NCI-H748 (cell line): Measurements from ENCODE around the gene DPEP1.
"Not testable (repeated sequence)": the region's sequence is repeated elsewhere in the genome, so short reads cannot be mapped to it uniquely, and the experiment has no call there.

ENCODE experiments used
- DNase-seq: peaks from one replicate; lab custom pipeline; 2025; ENCODE audit not compliant: unreplicated experiment; lab: John Stamatoyannopoulos, UW

DPEP1 gene

GRCh38 chr16:89645122-89645521 lies 31.7 kb downstream of the DPEP1 start:
- DNase-seq = no peak

GRCh38 chr16:89646270-89646669 lies 32.8 kb downstream of the DPEP1 start:
- DNase-seq = no peak

DNA sequence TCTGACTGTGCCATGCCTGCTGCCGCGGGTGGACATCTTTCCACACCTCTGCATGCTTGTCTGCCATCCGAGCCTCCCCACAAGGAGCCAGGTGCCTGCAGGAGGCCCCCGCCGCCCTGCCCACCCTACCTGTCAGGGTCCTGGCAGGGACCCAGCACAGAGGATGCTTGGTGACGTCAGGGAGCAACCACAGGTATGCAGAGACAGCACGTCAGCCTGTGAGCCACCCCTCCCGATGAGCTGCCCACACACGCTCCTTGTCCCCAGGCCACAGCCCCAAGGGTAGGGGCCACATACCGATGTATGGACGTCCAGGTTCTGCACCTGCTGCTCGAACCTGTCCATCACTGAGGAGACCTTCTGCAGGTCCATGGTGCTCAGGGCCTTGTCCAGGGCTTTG lies 33.5 kb downstream of the DPEP1 start:
- no peak for DNase-seq

DNA sequence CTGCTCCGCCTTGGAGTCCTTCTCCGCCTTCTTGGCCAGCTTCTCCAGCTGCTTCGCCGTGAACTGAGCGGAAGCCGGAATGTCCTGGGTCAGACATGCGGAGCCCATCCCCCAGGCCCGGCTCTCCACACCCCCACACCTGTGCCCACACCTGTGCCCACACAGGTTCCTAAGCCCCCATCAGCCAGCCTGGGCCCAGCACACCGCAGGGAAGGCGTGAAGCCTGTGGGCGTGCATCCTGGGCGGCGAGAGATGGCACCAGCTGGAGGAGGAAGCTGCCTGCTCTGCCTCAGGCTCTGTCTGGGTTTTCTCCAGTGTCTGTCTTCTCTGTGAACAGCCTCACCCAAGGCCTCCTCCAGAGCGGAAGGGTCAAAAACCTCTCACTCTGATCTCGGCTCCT lies 38.1 kb downstream of the DPEP1 start:
- no peak for DNase-seq

GRCh38 chr16:89653656-89654295 lies 40.3 kb downstream of the DPEP1 start:
- DNase-seq = no peak

GRCh38 chr16:89655062-89655643 lies 41.7 kb downstream of the DPEP1 start:
- no peak for DNase-seq

- DNase-seq = no peak
Measured at GRCh38 chr16:89656435-89657121, 43.1 kb downstream of the DPEP1 start.

GRCh38 chr16:89657442-89658220 lies 44.2 kb downstream of the DPEP1 start, which contains the start of the genes CHMP1A and SPATA33:
CHMP1A (minus strand) TSS chr16:89657708; CDS start chr16:89657588, 120 bp downstream.
SPATA33 (plus strand) TSS chr16:89657836; CDS start chr16:89657912, 76 bp downstream.
- peak; percentile 88 for DNase-seq

DNA sequence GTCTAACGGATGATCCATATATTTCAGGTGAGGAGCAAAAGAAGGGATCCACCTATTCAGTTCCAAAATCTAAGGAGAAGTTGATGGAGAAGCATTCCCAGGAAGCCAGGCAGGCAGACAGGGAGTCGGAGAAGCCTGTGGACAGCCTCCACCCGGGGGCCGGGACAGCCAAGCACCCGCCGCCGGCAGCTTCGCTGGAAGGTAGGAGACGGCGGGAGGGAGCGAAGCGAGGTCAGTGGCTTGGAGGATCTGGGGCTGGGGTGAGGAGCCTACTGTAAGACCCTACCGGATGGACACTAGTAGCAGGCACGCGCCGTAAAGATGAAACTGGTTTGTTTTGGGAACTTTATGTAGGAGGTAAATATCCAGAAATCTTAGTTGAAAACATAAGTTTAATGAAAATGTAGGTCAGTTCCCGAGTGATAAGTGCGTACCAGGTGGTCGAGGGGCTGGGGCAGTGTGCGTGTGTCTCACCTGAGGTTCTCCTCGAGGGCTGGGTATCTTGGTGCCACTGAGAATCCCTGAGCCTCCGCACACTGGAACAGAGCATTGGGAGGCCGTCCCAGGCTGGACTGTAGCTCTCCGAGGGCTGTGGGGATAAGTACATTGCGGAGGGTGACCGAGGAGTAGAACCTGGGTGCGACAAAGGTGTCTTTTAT lies 44.9 kb downstream of the DPEP1 start:
- peak; percentile 28 for DNase-seq

GRCh38 chr16:89660146-89660545 lies 46.7 kb downstream of the DPEP1 start:
- no peak for DNase-seq

DNA sequence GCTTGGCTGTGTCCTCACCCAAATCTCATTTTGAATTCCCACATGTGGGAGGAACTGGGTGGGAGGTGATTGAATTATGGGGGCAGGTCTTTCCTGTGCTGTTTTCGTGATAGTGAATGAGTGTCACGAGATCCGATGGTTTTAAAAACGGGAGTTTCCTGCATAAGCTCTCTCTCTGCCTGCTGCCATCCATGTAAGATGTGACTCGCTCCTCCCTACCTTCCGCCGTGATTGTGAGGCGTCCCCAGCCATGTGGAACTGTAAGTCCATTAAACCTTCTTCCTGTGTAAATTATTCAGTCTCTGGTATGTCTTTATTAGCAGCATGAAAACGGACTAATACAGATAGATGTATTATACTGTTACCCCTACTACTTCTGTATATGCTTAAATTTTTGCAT lies 47.8 kb downstream of the DPEP1 start:
- DNase-seq = no peak

GRCh38 chr16:89664238-89664637 lies 50.8 kb downstream of the DPEP1 start:
- DNase-seq = not testable (repeated sequence)

- peak; percentile 6 for DNase-seq
Measured at GRCh38 chr16:89667000-89667399, 53.6 kb downstream of the DPEP1 start.

- DNase-seq = no peak
Measured at GRCh38 chr16:89667633-89668032, 54.2 kb downstream of the DPEP1 start.

GRCh38 chr16:89668790-89669158 lies 55.3 kb downstream of the DPEP1 start:
- DNase-seq = no peak

- DNase-seq = no peak
Measured at GRCh38 chr16:89669755-89670154, 56.3 kb downstream of the DPEP1 start.

DNA sequence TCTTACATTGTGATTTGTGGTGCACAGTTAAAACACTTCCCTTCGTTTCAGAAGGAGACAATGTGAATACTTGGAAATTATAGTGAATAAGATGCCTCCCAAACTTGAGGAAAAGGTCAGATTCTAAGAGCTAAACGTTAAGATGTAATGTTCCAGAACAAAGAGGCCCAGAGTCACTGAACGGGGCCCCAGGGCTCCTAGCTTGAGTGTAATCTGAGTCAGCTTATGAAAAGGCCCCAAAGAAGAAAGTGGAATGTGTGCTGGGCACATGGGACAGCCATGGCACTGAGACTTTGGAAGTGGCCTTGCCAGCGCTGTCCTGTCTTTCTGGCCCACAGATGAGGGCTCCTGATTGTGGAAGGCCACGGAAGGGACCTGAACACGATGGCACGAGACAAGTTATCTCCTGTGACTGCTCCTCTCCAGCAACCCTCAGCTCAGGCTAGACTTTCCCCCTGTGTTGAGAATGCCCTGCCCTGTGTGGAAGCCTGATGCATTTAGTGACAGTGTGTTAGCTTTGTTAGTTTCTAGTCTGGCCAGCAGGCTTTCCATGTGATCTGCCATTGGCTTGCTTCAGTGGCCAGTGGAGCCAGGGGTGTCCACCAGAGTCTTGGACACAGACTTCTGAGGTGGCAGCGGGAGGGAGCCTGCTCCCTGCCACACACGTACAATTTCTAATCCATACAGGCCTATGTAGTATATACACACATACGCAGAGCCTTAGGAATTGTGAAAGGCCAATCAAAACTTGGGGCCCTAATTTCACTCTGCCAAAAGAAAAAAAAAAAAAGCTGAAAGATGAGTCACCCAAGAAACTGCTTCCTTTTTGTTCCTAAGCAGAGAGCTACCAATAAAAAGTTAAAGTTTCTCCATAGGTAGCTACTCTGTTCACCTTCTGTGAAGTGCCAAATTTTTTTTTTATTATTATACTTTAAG lies 57.3 kb downstream of the DPEP1 start:
- DNase-seq = no peak

DNA sequence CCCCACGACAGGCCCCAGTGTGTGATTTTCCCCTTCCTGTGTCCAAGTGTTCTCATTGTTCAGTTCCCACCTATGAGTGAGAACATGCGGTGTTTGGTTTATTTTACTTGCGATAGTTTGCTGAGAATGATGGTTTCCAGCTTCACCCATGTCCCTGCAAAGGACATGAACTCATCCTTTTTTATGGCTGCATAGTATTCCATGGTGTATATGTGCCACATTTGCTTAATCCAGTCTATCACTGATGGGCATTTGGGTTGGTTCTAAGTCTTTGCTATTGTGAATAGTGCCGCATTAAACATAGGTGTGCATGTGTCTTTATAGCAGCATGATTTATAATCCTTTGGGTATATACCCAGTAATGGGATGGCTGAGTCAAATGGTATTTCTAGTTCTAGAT lies 58.1 kb downstream of the DPEP1 start:
- DNase-seq = not testable (repeated sequence)

GRCh38 chr16:89672177-89672941 lies 58.9 kb downstream of the DPEP1 start:
- no peak for DNase-seq
